ENCODE results near the gene PLXNC1. TPM values are rescaled to one million over a fixed set of nuclear protein-coding genes. Genes with fewer than 3 reads are reported as not detected.

Gene PLXNC1
- total RNA-seq, 1 experiment from 2014 or later: 0.30 TPM

GRCh38 chr12:94245631-94246383, 97.4 kb downstream of the PLXNC1 start:
- no peaks in the 10 kb centered on the region for H3K9me3 ChIP-seq (ENCODE audit: low read depth, low read length, poor library complexity, severe bottlenecking)
- BruUV-seq (replicated peaks): no TSS peak
- intact Hi-C loops (cut with micrococcal nuclease; ENCODE audit: unreplicated experiment): no loop called here
- DNase-seq (ENCODE audit: low spot score): no peak
- ChIA-PET CTCF (no interaction called here), POLR2A (ENCODE audit: low non-redundant PET) (no interaction called here)
- TF ChIP-seq EZH2 (IDR thresholded peaks at IDR 0.05; ENCODE audit: borderline replicate concordance, low read depth, low read length, poor library complexity, severe bottlenecking) (no peak), CTCF (conservative IDR thresholded peaks at IDR 0.05; ENCODE audit: low read depth, low read length) (no peak)
- H3K4me1 ChIP-seq (ENCODE audit: insufficient read depth, low read length, poor library complexity, severe bottlenecking): no peaks in the 10 kb centered on the region
- H3K36me3 ChIP-seq (ENCODE audit: insufficient read depth, low read length, poor library complexity, severe bottlenecking): no peaks in the 10 kb centered on the region
- peaks cover 26% of the 10 kb centered on the region for H3K27me3 ChIP-seq (replicated peaks; ENCODE audit: insufficient read depth, low read depth, low read length, poor library complexity)
- no peak overlapping the region for H3K4me3 ChIP-seq (ENCODE audit: low read depth, low read length, poor library complexity, severe bottlenecking)
- H3K27ac ChIP-seq (ENCODE audit: low read depth, low read length, poor library complexity, severe bottlenecking): no peak overlapping the region

- TF ChIP-seq CTCF (conservative IDR thresholded peaks at IDR 0.05; ENCODE audit: low read depth, low read length) (no peak), EZH2 (IDR thresholded peaks at IDR 0.05; ENCODE audit: borderline replicate concordance, low read depth, low read length, poor library complexity, severe bottlenecking) (no peak)
- ChIA-PET CTCF (no interaction called here), POLR2A (ENCODE audit: low non-redundant PET) (no interaction called here)
- no peaks in the 10 kb centered on the region for H3K9me3 ChIP-seq (ENCODE audit: low read depth, low read length, poor library complexity, severe bottlenecking)
- no TSS peak for BruUV-seq (replicated peaks)
- H3K36me3 ChIP-seq (ENCODE audit: insufficient read depth, low read length, poor library complexity, severe bottlenecking): no peaks in the 10 kb centered on the region
- DNase-seq (ENCODE audit: low spot score): no peak
- intact Hi-C loops (cut with micrococcal nuclease; ENCODE audit: unreplicated experiment): no loop called here
- H3K4me3 ChIP-seq (ENCODE audit: low read depth, low read length, poor library complexity, severe bottlenecking): no peak overlapping the region
- no peak overlapping the region for H3K27ac ChIP-seq (ENCODE audit: low read depth, low read length, poor library complexity, severe bottlenecking)
- H3K4me1 ChIP-seq (ENCODE audit: insufficient read depth, low read length, poor library complexity, severe bottlenecking): no peaks in the 10 kb centered on the region
- H3K27me3 ChIP-seq (replicated peaks; ENCODE audit: insufficient read depth, low read depth, low read length, poor library complexity): peaks cover 15% of the 10 kb centered on the region
These were observed 98.9 kb downstream of the PLXNC1 start for GRCh38 chr12:94247246-94247645.

GRCh38 chr12:94248582-94248981, 100.2 kb downstream of the PLXNC1 start:
- DNase-seq (ENCODE audit: low spot score): no peak
- POLR2A ChIA-PET (ENCODE audit: low non-redundant PET): no interaction called here
- peaks cover 13% of the 10 kb centered on the region for H3K27me3 ChIP-seq (replicated peaks; ENCODE audit: insufficient read depth, low read depth, low read length, poor library complexity)
- H3K9me3 ChIP-seq (ENCODE audit: low read depth, low read length, poor library complexity, severe bottlenecking): no peaks in the 10 kb centered on the region
- CTCF ChIA-PET: no interaction called here
- no peak overlapping the region for H3K27ac ChIP-seq (ENCODE audit: low read depth, low read length, poor library complexity, severe bottlenecking)
- TF ChIP-seq EZH2 (IDR thresholded peaks at IDR 0.05; ENCODE audit: borderline replicate concordance, low read depth, low read length, poor library complexity, severe bottlenecking) (no peak), CTCF (conservative IDR thresholded peaks at IDR 0.05; ENCODE audit: low read depth, low read length) (no peak)
- H3K4me3 ChIP-seq (ENCODE audit: low read depth, low read length, poor library complexity, severe bottlenecking): no peak overlapping the region
- no peaks in the 10 kb centered on the region for H3K4me1 ChIP-seq (ENCODE audit: insufficient read depth, low read length, poor library complexity, severe bottlenecking)
- BruUV-seq (replicated peaks): no TSS peak
- intact Hi-C loops (cut with micrococcal nuclease; ENCODE audit: unreplicated experiment): no loop called here
- H3K36me3 ChIP-seq (ENCODE audit: insufficient read depth, low read length, poor library complexity, severe bottlenecking): no peaks in the 10 kb centered on the region
